GM21723 (cell line): ENCODE results near the gene OR4X2.
"Not testable (repeated sequence)": the region's sequence is repeated elsewhere in the genome, so short reads cannot be mapped to it uniquely, and the experiment has no call there.

Source experiments
- ATAC-seq: cut with Tn5 transposase; IDR thresholded peaks from one replicate; pipeline ENCODE4 v1.9.1; 2021; ENCODE audit warnings: mild to moderate bottlenecking, moderate library complexity; ENCODE audit not compliant: unreplicated experiment

Gene OR4X2

GRCh38 chr11:48244804-48245203, at the start of gene OR4X2:
TSS of gene OR4X2 (plus strand) at chr11:48245104. CDS start at chr11:48245104, 0 bp downstream.
- ATAC-seq: no peak

- no peak for ATAC-seq
Observed at GRCh38 chr11:48207881-48208280, 37.0 kb upstream of the OR4X2 start.

- no peak for ATAC-seq
Observed at GRCh38 chr11:48210052-48210451, 34.9 kb upstream of the OR4X2 start.

GRCh38 chr11:48216510-48216909, 28.4 kb upstream of the OR4X2 start, which contains the start of gene OR4B1:
TSS of gene OR4B1 (plus strand) at chr11:48216810. CDS start at chr11:48216810, 0 bp downstream.
- ATAC-seq: no peak

- no peak for ATAC-seq
Observed at GRCh38 chr11:48228761-48229160, 16.1 kb upstream of the OR4X2 start.

GRCh38 chr11:48230057-48230456, 14.8 kb upstream of the OR4X2 start:
- ATAC-seq: not testable (repeated sequence)

GRCh38 chr11:48237727-48238126, 7.2 kb upstream of the OR4X2 start:
- ATAC-seq: no peak

- ATAC-seq: no peak
Observed at GRCh38 chr11:48242501-48242900, 2.4 kb upstream of the OR4X2 start.

- ATAC-seq: no peak
Observed at GRCh38 chr11:48248902-48249301, 4.0 kb downstream of the OR4X2 start.

- ATAC-seq: no peak
Observed at GRCh38 chr11:48261600-48261999, 16.7 kb downstream of the OR4X2 start.

- ATAC-seq: no peak
Observed at GRCh38 chr11:48263423-48263911, 18.6 kb downstream of the OR4X2 start, which contains the start of gene OR4X1. TSS of gene OR4X1 (plus strand) at chr11:48263861. CDS start at chr11:48263861, 0 bp downstream.

- ATAC-seq: no peak
Observed at GRCh38 chr11:48270621-48271020, 25.7 kb downstream of the OR4X2 start.

- no peak for ATAC-seq
Observed at GRCh38 chr11:48272606-48273005, 27.7 kb downstream of the OR4X2 start.
